Astrocyte of the cerebellum (primary cell): ENCODE results near the gene SPRED3.
A peak's percentile ranks its signal among the peaks of the same experiment; 100 is the strongest.

Experiments used
- DNase-seq: peaks from one replicate; pipeline ENCODE4 v3.0.0-alpha.2; 2011; ENCODE audit warnings: low read depth
- H3K4me3 ChIP-seq: 2 replicates; pipeline ENCODE4 v1.5.1; 2011; ENCODE audit warnings: mild to moderate bottlenecking, low read depth, low read length, moderate library complexity
- in situ Hi-C: cut with HindIII; loops from 2 replicates; pipeline ENCODE4 v1.10.0; 2017; ENCODE audit warnings: low sequenced_read_pairs
- TF ChIP-seq, protein P1 (sequence below): IDR thresholded peaks from 2 replicates; pipeline ENCODE4 v1.5.1; 2012; ENCODE audit warnings: low read length, low read depth, moderate library complexity, mild to moderate bottlenecking; ENCODE audit errors: missing control alignments

SPRED3 gene

GRCh38 chr19:38383184-38383583, 5.3 kb upstream of the SPRED3 start:
- in situ Hi-C loops: no loop called here
- H3K4me3 ChIP-seq: no peak overlapping the region
- TF ChIP-seq, protein P1, sequence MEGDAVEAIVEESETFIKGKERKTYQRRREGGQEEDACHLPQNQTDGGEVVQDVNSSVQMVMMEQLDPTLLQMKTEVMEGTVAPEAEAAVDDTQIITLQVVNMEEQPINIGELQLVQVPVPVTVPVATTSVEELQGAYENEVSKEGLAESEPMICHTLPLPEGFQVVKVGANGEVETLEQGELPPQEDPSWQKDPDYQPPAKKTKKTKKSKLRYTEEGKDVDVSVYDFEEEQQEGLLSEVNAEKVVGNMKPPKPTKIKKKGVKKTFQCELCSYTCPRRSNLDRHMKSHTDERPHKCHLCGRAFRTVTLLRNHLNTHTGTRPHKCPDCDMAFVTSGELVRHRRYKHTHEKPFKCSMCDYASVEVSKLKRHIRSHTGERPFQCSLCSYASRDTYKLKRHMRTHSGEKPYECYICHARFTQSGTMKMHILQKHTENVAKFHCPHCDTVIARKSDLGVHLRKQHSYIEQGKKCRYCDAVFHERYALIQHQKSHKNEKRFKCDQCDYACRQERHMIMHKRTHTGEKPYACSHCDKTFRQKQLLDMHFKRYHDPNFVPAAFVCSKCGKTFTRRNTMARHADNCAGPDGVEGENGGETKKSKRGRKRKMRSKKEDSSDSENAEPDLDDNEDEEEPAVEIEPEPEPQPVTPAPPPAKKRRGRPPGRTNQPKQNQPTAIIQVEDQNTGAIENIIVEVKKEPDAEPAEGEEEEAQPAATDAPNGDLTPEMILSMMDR: no peak

GRCh38 chr19:38383743-38384142, 4.8 kb upstream of the SPRED3 start:
- in situ Hi-C loops: no loop called here
- DNase-seq: no peak
- H3K4me3 ChIP-seq: no peak overlapping the region
- TF ChIP-seq, protein P1: no peak

More at GRCh38 chr19:38383184-38383583, 5.3 kb upstream of the SPRED3 start:
- DNase-seq: no peak

GRCh38 chr19:38384209-38385027, 4.1 kb upstream of the SPRED3 start:
- H3K4me3 ChIP-seq: no peak overlapping the region
- in situ Hi-C loops: no loop called here

DNA sequence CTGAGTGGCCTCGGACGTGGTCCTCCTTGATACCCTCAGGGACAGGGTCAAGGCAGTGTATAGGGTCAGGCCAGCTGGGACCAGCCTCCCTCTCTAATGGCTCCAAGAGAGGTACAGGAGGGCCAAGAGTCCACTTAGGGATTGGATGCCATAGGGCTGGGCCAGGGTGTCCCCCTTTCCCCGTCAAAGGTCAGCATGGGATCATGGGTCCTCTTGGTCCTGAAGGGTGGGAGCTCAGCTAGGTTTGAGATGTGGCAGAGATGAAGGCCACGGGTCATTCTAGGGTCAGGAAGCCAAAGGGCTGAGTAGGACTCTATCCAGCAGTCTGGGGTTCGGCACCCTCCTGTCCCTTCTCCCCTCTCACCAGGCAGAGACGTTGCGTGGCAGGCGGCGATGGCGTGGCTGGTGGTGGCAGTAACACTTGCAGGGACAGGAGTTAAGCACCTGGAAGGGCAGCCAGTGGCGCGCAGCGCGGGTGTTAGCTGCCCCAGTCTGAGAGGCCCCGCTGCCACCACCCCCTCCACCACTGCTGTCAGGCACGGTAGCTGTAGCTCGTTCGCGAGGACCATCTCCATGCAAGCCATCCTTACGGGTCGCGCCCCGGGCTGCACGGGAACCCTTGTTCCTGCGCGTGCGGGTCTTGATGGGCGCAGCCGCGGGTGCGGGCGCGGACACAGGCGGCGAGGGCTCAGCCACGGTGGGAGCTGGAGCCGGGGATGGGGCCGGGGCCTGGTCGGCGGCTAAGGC, 3.3 kb upstream of the SPRED3 start:
- TF ChIP-seq, protein P1: no peak
- in situ Hi-C loops: no loop called here
- no peak overlapping the region for H3K4me3 ChIP-seq
- no peak for DNase-seq

More at GRCh38 chr19:38384209-38385027, 4.1 kb upstream of the SPRED3 start:
- TF ChIP-seq, protein P1: peak; percentile 65
- DNase-seq: no peak

- TF ChIP-seq, protein P1: no peak
- in situ Hi-C loops: no loop called here
- DNase-seq: no peak
Observed at GRCh38 chr19:38385804-38386257, 2.7 kb upstream of the SPRED3 start.

GRCh38 chr19:38386300-38386970, 2.1 kb upstream of the SPRED3 start:
- in situ Hi-C loops: no loop called here
- no peak for DNase-seq
- TF ChIP-seq, protein P1: no peak
- H3K4me3 ChIP-seq: no peak overlapping the region

More at GRCh38 chr19:38385804-38386257, 2.7 kb upstream of the SPRED3 start:
- H3K4me3 ChIP-seq: no peak overlapping the region
